Uterus (tissue), 2 donors: Measurements from ENCODE around the gene MSRB2.

Experiments
- POLR2A ChIP-seq, 2 donors: fragments of 450-650 bp; IDR thresholded peaks; one replicate each; pipeline ENCODE4 v1.6.1; 2016; ENCODE audit warnings: antibody characterized with exemption in 2 of 2, mild to moderate bottlenecking in 1 of 2, moderate library complexity in 1 of 2
- TF ChIP-seq, protein P1 (sequence below), 4 experiments: fragments of 200-600 bp in 2 of 4; fragments of 450-650 bp in 2 of 4; sonication (generic) in 2 of 4; IDR thresholded peaks; one replicate each; pipeline ENCODE4 v1.5.1; 2016 to 2019; ENCODE audit warnings: antibody characterized with exemption in 4 of 4, mild to moderate bottlenecking in 2 of 4, moderate library complexity in 1 of 4

DNA sequence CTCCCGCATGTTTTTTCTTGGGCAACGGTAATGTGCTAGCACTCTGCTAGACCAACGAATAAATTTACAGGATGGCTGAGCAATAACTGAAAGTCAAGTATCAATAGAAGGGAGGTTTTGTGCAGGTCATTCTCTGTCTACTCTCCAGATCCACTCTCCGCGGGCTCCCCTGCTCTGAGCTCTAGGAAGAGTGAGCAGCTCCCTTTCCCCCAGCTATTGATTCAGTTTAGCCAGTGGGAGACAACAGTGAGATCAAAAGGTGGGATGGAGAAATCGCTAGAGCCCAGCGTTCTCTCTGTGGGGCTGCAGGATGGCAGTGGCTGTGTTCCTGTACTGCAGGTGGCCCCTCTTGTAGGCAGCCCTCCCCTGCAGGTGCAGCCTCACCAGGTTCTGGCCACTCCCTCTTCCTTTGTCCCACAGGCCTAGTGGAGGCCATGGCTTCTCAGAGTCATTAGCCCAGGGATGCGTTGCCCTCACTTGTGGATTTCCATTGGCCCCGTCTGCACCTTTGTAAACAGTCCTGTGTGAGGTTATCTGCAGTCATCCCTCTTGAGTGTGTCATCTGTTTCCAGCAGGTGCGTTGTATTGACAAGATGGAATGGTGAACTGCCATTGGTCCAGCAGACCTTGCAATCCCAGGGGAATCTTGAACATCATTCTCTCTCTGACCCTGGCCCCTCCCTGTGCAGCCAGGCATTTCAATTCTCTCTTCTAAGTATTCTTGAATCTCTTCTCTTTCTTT is 11.1 kb downstream of the MSRB2 start:
- TF ChIP-seq, protein P1, sequence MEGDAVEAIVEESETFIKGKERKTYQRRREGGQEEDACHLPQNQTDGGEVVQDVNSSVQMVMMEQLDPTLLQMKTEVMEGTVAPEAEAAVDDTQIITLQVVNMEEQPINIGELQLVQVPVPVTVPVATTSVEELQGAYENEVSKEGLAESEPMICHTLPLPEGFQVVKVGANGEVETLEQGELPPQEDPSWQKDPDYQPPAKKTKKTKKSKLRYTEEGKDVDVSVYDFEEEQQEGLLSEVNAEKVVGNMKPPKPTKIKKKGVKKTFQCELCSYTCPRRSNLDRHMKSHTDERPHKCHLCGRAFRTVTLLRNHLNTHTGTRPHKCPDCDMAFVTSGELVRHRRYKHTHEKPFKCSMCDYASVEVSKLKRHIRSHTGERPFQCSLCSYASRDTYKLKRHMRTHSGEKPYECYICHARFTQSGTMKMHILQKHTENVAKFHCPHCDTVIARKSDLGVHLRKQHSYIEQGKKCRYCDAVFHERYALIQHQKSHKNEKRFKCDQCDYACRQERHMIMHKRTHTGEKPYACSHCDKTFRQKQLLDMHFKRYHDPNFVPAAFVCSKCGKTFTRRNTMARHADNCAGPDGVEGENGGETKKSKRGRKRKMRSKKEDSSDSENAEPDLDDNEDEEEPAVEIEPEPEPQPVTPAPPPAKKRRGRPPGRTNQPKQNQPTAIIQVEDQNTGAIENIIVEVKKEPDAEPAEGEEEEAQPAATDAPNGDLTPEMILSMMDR (IDR thresholded peaks at IDR 0.05) = no peak
- TF ChIP-seq POLR2A (IDR thresholded peaks at IDR 0.05) = no peak
